GM12874 (cell line): Measurements from ENCODE around the gene PPP6R2.

ENCODE experiments used
- CTCF ChIP-seq: IDR thresholded peaks from 2 replicates; pipeline ENCODE4 v1.5.1; 2011; ENCODE audit warnings: low read depth, mild to moderate bottlenecking, control low read depth, low read length, moderate library complexity; ENCODE audit not compliant: insufficient read depth

The PPP6R2 gene

GRCh38 chr22:50445071-50445879 is 102.1 kb downstream of the PPP6R2 start:
- no peak for TF ChIP-seq CTCF

GRCh38 chr22:50445880-50446707 is 103.0 kb downstream of the PPP6R2 start:
- TF ChIP-seq CTCF, result no peak

DNA sequence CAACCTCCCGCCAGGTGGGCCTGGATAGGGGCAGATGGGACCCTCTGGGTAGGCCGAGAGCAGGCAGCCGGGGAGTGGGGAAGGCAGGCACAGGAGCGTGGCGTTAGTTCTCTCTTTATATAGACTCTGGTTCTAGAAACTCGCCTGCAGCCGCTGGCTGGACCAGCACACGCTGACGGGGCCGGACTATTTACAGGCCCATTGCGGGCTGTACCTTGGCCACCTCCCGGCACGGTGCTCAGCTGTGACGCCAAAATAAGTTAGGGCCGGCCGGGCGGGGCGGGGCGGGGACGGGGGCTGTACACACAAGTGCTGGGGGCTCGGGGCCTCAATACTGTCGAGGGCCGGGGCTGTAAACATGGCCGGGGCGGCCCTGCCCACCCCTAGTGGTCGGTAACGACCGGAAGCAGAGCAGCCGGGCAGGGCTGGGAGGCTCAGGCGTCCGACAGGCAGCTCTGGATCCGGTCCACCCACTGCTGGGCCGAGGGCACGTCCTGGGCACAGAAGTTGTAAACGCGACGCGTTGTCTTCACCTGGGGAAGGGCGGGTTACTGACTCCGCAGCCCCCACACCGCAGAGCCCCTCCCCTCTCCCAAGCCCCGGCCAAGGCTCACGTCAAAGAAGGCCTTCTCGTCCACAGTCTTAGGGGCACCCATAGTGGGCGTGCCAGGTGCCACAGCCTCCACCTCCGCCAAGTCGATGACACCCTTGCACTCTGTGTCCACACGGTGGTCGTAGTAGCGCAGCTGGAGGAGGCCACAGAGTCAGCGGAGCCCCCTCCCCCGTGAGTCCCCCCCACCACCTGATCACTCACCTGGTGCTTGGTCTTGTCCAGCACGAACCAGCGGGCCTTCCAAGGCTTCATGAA is 103.8 kb downstream of the PPP6R2 start:
- no peak for TF ChIP-seq CTCF

GRCh38 chr22:50447576-50448551 is 104.7 kb downstream of the PPP6R2 start:
- TF ChIP-seq CTCF, result no peak

DNA sequence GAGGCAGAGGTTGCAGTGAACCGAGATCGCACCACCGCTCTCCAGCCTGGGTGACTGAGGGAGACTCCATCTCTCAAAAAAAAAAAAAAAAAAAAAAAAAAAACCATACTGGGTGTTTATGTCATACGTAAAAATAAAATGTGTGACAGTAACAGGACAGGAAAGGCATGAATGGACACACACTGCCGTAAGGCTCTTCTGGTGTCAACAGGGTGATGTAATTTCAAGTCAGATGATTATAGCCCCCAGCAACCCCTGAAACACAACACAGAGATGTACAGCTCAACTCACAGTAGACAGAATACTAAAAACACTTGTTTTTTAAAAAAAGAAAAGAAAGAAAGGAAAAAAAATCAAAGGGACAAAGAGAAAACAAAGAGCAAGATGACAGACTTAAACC is 109.5 kb downstream of the PPP6R2 start:
- no peak for TF ChIP-seq CTCF

- no peak for TF ChIP-seq CTCF
Measured at GRCh38 chr22:50454556-50455075, 111.5 kb downstream of the PPP6R2 start.
